Measurements from ENCODE around the gene SLC1A4.
"Not testable (repeated sequence)": the region's sequence is repeated elsewhere in the genome, so short reads cannot be mapped to it uniquely, and the experiment has no call there.

The SLC1A4 gene

DNA sequence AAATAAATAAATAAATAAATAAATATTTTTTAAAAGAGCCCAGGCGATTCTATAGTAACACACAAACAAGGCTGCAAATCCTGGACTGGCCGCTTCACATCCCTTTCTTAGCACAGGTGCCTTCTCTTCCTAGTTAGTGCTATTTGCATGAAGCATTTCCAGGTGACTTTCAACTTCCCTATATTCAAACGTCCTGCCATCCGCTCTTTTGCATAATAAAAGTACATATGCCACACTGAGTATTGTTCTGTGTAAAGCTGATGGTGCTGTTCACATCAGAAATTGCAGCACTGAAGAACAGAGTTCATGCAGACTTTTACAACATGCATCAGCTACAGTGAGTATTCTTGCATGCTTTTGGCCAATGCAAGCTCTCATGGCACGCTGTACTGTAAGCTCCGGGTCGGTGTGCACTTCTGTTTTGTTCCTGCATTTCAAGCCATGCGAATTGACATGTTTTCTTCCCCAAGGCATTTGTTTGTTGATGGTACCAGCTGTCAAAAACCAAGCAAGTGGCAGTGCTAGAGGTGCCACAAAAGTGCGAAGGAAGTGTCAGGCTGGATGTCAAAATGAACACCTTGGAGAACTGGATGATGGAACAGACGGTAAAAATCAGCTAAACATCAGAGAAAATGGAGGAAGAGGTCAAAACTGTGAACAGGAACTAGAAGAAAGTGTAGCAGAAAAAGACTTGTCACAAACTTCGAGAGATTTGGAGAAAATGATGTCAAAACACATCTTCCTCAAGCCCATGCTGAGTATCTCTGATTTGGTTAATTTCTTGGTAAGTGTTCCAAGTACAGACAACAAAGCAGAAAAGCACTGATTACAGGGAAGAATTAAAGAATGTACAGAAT, 41.5 kb downstream of the SLC1A4 start:
- FAIRE-seq: no peak

DNA sequence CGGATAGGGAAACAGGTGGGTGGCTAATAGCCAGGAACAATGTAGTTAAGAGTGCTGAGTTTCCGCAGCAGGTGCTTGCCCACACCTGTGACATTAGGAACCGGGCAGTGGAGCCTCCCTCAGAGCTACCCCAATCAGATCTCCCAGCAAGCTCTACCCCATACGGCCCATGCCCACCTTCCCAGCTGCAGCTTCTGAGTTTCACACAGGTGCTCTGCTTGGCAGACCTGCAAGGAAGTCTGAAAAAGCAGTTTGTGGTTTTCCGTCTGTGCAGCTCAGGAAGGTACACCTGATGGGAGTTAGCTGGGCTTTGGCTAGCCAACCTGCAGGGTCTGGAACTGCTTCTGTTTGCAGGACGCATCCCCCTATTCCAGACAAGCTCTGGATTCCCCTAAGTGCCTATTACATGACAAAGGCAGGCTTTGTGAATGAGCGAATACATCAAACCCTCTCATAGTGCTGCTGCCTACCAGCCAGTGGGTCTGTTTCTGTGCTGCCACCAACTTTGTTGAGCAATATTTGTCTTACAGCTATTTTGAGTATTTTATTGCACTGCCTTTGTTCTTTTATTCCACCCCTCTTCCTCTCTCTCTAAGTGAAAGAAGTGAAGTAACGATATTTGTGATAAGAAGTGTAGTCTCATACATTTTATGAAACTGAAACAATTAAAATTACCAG, 42.3 kb downstream of the SLC1A4 start:
- no peak for FAIRE-seq

DNA sequence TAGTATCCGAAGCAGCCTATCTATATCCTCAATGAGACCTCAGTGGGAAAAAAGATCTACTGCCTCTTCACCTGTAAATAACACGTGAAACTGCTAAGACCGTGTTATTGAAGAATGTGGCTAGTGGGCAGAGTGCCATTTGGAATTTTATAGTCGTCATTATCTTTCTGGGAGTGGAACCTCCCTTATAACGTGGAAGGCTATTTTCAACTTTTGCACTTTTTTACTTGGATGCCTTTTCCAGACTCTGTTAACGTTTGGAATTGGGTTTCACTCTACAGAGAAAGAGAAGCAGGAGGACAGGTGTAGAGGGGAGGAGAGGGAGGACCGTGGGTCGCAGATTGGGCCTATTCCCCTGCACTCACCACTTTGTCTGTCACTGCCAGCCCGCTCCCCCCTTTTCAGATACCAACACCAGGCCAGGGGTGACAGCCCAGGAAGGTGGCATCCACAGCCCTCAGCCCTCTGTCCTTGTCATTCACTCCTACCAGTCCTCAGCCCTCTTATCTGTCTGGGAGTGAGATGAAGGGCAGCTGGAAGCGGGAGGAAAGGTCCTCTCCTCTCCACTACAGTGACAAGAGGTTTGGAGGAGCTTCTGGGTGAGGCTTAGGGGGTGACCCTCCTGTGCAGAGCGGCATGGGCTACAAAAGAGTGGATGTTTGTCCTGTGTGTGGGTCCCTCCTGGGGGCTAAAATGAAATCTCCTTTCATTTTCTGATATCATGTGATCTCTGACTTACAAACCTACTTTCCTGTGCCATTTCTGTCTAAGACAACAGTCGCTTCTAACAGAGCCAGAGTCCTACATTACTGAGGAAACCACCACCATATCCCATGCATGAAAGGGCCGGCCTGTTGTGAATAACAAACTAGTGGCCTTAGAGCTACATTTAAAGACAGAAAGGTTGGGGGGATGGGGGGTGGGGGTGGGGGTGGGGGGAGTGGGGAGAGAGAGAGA, 43.1 kb downstream of the SLC1A4 start:
- FAIRE-seq: no peak

DNA sequence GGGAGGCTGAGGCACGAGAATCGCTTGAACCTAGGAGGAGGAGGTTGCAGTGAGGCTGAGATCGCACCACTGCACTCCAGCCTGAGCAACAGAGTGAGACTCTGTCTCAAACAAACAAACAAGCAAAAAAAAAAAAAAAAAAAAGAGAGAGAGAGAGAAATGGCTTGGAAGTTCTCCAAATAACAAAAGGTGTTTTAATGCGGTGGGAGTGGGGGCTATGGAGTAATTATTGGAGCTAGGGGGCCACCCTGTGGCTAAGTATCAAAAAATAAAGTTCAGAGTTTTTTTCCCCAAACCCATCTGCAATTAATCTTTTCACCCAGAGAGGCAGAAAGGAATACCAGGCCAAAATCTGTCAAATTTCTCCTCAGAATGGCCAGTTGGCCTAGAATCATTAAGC, 44.0 kb downstream of the SLC1A4 start:
- FAIRE-seq: no peak

DNA sequence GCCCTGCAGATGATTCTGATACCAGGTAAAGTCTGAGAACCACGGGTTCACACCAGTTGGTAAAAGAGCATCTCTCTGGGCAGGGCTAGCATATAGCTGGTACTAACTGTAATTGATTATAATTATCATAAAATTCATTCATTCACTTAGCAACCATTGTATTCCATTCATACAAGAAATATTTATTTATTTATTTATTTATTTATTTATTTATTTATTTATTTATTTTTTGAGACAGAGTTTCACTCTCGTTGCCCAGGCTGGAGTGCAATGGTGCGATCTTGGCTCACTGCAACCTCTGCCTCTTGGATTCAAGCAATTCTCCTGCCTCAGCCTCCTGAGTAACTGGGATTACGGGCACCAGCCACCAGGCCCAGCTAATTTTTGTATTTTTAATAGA, 44.5 kb downstream of the SLC1A4 start:
- FAIRE-seq: not testable (repeated sequence)

DNA sequence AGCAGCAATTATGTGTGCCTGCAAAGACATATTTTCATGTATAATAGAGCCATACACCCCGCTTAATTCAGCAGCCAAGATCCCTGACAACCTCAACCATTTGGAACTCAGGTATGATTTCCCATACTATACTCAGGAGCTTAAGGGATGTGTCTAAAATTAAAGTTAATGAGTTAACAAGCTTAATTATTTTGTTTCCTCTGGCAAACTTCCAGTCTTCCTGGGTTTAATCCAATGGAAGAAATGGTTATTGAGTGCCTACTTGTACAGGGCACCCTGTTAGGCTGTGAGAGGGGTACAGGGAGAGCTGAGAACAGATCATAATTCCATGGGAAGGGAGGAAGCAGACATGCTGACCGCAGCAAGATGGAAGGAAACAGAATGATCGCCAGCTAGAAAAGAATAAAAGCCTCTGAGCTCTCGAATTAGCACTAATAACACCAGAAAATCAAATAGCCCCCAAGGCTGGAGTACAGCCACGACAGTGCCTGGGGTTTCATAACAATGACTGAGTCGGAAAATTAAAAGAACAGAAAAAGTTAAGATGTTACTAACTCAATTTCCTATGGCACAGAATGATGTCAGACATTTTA, 46.2 kb downstream of the SLC1A4 start:
- FAIRE-seq: no peak

DNA sequence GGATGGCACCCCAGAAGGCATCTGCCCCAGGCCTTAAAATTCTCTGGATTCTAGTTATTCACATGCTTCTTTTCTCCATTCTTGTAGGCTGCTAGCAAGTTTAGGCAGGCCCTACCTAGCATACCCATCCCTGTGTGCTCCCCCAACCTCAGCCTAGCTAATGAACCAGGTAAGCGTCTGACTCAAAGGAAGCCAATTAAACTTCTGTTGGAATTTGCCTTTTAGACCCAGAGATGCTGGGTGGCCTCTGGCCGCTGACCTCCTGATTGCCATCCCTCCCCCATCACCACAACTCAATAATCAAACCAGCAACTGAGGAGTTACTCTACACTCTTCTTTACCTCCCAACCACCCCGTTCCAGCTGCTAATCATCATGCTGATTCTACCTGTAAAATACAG, 48.0 kb downstream of the SLC1A4 start:
- no peak for FAIRE-seq

DNA sequence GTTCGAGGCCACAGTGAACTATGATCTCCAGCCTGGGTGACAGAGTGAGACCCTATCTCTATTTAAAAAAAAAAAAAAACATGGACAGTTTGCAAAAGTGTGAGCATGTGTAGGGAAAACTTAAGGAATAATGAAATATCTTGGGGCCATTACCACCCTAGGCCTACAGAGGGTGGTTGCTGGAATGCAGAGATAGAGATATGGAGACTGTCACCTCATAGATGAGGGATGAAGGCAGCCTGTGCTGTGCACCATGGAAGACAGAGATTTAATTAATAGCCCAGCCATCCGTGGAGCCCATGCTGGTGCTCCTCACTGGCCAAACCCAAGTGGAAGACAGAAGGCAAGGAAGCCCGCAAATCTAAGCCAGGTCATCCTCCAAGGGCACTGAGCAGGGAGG, 50.4 kb downstream of the SLC1A4 start:
- no peak for FAIRE-seq

DNA sequence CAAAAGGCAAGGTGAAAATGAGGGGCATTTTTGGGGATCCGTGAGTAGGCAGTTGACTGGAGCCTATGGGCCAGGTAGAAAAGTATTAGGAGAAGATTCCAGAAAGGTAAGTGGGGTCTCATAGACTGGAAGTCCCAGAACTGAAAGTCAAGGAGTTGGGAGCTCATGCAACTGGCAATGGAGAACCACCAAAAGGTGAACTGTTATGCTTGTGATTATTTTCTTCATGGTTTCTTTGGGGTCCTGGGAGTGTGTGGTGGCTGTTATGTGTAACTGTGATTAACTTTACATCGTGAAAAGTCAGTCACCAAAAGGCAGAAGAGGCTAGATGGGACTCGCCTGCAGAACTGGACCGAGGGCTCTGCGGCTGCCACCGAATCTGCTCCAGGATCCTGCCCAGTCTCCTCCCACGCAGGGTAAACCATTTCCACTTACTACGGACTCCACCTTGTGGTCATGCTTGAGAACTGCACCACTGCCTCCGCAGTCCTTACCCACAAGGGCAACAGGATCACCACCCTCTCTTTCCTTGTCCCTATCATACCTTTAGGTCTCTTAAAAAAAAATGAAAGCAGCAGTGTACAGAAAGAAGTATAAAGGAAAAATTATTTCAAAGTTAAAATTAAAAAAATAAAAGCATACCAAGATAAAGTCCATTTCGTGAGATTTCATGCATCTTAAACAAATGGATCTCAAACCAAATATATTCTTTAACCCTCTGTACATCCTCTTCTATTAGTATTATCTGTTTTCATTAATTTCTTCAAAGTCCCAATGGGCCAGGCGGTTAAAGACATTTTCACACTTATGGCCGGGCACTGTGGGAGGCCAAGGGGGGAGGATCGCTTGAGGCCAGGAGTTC, 51.4 kb downstream of the SLC1A4 start:
- peak; percentile 64 for FAIRE-seq

DNA sequence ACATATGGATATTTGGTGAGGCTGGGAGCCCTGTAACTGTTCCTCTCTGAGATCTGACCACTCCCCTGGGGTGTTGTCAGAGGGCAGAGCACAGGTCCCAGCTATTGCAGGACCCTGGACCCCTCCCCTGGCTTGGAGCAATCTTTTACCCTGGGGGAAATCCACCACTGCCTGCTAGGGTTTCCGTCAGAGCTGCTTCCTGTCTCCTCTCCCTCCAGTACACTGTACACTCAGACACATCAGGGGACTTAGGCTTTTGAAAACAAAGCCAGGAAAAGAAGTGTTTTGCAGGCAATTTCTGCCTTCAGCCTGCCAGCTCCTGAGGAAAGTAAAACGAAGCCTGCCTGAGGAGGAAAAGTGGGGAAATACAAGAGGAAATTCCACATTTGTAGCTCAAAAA, 53.8 kb downstream of the SLC1A4 start:
- no peak for FAIRE-seq

DNA sequence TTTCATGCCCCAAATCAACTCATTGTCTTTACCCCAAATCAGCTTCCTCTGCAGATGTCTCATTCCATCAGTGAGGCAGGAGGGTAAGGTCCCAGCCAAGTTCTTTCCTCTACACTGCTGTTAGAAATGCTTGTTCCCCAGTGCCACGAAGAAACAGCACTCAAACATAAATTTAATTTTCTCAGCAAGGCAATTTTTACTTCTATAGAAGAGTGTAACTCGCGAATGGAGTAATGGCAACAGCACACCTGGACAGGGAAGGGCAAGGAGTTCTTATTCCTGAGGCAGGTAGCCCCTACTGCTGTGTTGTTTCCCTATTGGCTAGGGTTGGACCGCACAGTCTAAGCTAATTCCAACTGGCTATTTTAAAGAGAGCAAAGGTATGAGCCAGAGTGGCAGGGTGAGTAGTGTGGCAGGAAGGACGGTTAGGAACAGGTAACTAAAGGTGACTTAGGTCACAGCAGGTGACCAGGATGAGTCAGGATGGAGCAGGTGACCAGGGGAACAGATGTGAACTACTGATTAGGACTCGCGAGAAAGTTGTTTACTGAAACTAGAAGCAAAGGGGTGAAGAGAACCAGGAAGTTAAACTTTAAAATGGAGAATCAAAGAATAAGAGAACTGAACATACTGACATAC, 55.0 kb downstream of the SLC1A4 start:
- FAIRE-seq: no peak

DNA sequence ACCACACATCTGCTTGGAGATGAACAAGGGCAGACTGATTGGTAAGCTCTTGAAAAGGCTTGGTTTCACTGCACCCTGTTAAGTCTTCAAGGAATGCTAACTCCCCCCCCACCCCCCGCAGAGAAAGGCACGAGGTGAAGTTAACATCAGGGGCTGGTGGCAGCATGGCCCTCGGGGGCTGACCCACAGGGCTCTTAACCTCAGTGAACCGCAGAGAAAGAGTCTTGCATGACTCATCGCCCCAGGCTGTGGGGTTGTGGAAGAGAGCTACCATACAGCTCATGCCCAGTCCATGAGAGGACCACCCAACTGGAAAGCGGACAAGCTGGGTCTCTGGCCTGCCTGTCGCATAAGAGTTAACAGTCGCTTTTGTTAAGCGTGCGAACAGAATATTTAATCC, 56.5 kb downstream of the SLC1A4 start:
- no peak for FAIRE-seq

DNA sequence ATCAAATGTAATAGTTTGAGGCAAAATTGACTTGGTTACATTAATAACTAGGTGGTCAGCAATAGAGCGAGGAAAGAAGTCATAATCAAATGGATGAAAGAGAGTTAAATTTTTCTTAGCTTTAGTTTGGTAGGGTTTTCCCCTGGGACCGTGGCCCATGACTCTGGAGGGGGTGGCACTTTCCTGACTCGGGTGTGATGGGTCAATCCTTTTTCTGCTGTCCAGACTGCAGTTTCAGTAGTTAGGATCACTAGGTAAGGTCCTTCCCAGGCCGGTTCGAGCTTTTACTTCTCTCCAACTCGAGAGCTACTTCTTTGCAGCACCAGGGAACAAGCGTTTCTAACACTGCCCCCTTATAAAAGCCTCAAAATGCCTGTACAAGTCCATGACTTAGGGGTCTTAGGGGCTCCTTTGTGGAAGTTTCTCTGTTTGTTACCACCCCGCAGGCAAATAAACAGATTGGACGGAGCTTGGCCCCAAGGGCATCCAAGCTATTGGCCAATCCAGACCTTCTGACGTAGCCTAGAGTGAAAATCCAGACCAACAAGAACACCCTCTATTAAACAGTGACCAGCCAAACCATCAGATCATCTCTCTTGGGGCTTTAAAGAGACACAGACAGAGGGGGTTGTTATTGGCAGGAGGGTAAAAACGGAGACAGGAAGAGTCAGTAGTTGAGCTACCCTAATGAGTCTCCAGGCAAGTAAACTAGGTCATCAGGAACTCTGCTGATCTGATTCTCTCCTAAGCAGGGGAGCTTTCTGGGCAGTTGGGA, 57.6 kb downstream of the SLC1A4 start:
- FAIRE-seq: no peak

DNA sequence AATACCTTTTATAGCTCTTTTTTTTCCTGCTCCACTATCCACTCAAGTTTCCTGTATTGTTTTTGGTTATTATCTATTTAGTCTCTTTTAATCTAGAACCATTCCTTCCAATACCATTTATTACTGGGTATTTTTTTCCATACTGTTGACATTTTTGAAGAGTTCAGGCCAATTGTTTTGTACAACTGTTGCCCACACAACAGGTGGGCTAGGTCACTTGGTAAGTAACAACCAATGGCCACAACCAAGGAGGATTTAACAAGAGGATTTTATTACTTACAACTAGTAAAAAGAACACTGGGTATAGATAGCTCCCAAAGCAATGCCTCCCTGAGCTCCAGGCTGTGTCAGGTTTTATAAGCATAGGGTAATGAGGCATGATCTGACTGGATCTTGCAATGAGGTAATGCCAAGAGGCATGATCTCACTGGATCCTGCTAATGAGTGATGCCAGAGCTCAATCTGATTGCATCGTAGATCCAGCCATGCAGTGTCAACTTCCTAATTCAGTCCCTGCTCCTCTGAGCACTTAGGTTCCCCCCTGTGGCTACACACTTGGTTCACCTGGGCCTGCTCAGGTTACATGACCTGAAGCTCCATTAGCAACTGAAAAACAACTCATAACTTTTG, 59.9 kb downstream of the SLC1A4 start:
- no peak for FAIRE-seq

DNA sequence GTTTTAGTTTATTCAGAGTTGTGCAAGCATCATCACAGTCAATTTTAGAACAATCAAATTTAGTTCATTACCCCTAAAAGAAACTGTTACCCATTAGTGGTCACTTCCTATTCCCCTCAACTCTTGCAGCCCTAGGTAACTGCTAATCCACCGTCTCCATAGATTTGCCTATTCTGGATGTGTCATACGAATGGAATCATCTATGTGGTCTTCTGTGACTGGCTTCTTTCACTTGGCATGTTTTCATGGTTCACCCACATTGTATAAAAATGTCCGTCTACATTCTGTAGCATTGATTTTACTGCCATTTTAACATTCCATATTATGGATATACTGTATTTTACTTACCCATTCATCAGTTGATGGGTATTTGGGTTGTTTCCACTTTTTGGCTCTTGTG, 61.7 kb downstream of the SLC1A4 start:
- no peak for FAIRE-seq

DNA sequence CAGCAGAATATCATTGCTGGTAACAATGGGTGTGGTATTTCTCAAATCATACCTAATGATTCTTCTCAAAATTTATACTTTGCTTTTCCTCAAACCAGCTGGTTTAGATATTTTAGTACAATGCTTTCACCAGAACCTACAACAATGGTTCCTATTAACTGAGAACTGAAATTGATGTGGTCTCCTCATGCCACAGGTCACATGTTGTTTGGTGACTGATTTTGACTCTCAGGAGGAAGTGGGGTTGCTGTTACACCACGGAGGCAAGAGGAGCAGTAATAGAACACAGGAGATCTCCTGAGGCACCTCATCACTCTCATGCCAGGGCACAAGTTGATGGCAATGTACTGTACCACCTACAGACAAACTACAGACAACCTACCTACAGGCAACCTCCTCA, 64.0 kb downstream of the SLC1A4 start:
- FAIRE-seq: no peak

DNA sequence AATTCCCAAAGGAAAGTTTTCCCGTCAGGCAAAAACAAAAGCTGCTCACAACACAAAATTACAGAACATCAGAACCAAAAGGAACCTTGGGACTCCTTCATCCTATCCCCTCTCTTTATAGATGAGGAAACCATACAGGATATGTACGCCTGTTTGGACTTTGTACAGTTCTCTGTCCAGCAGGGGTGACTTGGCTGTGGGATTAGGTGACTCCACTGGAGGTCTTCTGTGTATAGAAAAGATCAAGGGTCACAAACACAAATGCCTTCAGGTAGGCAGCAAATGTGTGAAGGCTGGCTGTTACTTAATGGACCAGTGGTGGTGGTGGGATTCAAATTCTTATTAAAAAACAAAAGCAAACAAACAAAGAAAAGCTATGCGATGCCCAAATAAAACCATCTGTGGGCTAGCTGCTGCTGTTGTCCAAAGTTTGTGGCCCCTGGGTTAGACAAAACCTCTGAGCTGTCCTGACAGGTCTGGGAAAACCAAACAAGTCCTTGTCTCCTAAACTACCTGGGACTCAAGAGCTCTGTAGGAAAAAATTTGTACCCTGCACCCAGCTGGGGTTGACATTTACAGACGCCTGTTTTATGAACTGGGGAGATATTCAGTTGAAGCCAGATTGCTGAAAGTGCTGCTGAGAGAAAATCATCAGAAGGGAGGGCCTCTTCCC, 65.7 kb downstream of the SLC1A4 start:
- no peak for FAIRE-seq

DNA sequence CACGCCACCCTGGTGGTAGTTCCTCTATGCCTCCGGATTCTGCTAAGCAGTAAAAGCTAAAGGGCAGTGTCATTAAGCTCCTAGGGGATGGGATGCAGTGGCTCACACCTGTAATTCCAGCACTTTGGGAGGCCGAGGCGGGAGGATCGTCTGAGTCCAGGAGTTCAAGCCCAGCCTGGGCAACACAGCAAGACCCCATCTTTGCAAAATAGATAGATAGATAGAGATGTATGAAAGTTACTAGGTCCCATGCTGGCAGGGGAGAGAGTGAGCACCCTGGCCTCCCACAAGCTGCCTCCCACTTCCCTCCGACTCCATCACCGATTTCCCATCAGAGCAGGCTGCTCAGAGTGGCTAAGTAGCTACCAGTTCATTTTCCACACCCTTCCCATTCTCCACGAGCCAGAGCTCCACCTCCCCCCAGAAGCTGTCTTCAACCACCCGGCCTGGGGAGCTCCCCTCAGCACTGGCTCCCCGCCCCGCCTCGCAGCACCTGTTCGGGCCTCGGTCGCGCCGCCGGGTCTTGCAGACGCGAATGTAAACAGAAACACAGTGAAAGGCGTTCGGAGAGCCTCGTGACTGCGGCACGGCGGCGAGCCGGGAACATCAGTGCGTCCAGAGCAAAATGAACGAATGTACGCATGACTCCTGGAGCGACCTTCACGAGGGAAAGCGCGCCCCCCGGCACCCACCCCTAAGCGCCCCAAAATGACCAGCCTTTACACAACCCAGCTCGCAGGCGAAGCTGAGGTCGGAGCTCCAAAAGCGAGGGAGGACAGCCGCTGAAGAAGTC, 66.4 kb downstream of the SLC1A4 start:
- no peak for FAIRE-seq

Measured in A204.1 (cell line).